GM12873 (cell line): ENCODE results near the gene ATP8B3.

ENCODE experiments used
- CTCF ChIP-seq: IDR thresholded peaks from 2 replicates; pipeline ENCODE4 v1.5.1; 2012; ENCODE audit warnings: low read depth, mild to moderate bottlenecking, moderate library complexity, low read length, control low read depth; ENCODE audit not compliant: insufficient read depth; ENCODE audit errors: missing control alignments

The ATP8B3 gene

GRCh38 chr19:1854542-1855039, 42.5 kb upstream of the ATP8B3 start:
- no peak for TF ChIP-seq CTCF

GRCh38 chr19:1854039-1854541, 42.0 kb upstream of the ATP8B3 start:
- no peak for TF ChIP-seq CTCF

DNA sequence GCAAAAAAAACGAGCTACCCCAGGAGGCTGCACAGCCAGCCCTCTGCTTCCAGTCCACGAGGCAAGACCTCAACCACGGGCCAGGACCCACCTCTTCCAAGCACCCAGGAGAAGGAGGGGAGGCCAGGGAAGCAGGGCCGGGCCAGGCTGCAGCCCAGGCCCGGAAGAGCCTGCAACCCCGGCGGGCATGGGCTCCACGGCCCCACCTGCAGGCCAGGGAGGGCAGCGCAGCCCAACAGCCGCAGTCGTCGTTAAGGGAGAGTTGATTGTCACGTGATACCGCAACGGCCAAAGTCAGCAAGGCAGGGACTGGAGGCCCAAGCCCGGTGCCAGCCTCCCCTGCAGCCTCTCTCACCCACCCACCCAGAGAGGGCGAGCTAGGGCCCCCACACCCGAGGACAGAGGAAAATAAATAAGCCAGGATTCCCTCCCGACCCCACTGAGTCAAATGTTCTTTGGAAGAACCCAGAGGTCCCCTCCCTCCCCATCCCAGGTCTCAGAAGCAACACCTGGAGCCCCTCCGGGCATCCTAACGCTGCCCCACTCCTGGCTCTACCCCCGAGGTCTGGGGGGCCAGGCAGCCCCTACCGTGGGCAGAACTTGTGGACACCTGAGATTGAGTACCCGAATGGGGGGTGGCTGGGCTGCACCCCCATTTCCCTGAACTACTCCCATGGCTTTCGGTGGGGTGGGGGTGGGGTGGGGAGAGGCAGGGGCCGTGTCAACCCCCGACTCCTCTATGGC, 41.4 kb upstream of the ATP8B3 start:
- TF ChIP-seq CTCF, result peak; percentile 97

DNA sequence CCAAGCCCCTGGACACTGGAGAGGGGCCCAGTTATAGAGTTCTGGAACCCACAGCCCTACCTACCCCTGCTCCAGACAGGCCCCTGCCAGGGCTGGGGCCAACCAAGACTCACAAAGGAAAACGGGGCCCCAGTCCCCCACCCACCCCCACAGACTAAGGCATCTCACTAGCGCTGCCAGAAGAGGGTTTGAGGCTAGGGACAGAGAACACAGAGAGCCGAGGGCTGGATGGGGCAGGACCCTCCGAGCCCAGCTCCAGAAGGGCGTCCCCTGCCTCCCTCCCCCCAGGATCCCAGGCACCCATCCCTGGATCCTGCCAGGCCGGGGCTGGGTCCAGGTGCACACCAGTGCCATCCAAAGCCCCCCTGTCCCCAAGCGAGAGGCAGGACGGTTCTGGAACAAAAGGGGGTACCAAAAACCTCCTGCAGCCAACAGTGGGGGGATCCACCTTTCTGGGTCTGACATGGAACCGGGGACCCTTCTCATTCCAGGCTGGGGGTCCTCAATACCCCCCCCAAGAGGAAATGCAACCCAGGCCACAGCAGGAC, 40.6 kb upstream of the ATP8B3 start:
- TF ChIP-seq CTCF, result no peak

DNA sequence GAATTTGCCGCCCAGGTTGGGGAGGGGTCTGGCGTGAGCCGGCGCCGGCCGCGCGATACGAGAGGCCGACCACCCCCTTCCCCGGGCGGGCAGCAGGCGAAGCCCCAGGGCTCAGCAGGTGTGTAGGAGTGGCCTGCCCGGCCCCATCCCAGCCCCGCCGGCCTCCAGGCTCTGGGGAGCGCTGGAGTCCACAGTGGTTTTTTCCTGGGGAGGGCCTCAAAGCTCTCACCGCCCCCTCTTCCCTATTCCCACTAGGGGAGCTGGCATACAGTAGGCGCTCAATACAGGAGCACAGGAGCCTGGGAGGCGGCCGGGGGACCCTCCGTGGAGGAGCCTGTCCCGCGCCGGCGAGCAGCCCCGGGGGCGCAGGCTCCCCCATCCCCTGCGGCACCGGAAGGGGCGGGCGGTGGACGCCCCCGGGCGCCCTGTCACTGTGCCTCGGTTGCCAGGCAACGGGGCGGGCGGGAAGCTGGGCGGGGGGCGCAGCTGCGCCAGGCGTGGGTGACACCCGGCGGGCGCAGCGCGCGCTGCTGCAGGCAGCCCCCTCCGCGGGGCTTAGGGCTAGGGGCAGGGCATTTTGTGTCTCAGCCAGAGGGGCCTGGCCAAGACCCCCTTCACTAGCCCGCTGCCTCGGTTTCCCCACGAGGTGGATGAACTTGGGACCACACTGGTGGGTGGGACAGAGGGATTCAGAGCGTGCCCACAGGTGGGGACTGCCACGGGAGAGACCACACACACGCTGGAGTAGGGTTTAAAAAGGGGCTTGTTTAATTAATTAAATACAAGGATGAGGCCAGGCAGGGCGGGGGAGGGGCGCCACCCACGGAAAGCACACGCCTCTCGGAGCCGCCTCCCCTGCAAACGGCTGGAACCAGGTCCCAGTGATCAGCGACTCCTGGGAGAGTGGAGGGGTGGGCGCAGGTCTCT, 39.8 kb upstream of the ATP8B3 start:
- no peak for TF ChIP-seq CTCF

DNA sequence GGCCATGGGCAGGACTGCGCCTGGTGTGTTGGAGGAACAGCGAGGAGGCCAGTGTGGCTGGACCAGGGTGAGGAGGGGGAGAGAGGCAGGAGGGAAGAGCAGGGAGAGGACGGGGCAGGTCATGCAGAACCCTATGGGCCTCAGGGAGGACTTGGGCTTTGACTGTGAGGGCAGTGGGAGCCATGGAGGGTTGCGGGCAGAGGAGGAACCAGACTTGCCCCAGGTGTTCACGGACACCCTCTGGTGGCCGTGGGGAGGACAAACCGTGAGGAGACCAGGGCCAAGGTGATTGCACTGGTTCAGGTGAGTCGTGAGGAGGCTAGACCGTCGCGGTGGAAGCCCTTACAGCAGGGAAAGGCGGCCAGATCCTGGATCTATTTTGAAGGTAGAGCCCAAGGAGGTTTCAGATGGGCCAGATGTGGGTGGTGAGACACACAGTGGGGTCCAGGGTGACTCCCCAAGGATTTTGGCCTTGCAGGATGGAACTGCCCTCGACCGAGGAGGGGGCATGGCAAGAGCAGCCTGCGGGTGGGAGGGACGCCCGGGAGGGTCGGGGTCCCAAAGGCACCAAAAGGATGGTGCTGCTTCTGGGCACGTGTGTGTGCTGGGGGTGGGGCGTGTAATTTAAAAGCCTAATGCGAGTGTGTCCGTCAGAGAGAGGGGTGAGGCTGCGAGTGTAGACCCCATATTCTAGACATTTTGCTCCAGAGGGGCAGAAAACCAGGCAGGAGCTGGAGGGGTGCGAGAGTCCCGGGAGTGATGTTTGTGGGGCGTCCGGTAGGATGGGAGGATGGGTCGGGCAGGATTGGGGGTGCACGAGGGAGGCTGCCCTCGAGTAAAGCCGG, 39.0 kb upstream of the ATP8B3 start:
- TF ChIP-seq CTCF, result peak; percentile 49
